Measurements from ENCODE around the gene ALDOB.

DNA sequence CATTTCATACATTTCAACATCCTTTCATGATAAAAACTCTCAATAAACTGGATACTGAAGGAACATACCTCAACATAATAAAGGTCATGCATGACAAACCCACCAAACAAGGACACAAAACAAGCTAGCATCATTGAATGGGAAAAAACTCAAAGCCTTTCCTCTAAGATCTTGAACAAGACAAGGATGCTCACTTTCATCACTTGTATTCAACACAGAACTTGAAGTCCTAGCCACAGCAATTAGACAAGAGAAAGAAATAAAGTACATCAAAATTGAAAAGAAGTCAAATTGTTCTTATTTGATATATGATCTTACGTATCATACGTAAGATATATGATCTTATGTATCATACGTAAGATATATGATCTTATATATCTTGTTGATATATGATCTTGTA is 42.4 kb downstream of the ALDOB start:
- no peak for TF ChIP-seq GATA3 (IDR thresholded peaks at IDR 0.05; ENCODE audit: low read depth, low read length)
- TF ChIP-seq GATA2 (IDR thresholded peaks at IDR 0.05; ENCODE audit: low read depth, low read length), result no peak

Data from SH-SY5Y (cell line).